Hematopoietic multipotent progenitor cell treated with erythropoietin and hydrocortisone succinate and interleukin-3 and kit ligand, for 8 days (in vitro differentiated cells): ENCODE results near the gene TTC39A.

Experiments
- DNase-seq: peaks from one replicate; pipeline ENCODE4 v3.0.0-alpha.2; 2015

TTC39A gene

GRCh38 chr1:51313961-51314777, 16.2 kb downstream of the TTC39A start:
- no peak for DNase-seq

GRCh38 chr1:51313268-51313852, 17.0 kb downstream of the TTC39A start:
- DNase-seq, result no peak

- no peak for DNase-seq
Measured at GRCh38 chr1:51312718-51313117, 17.6 kb downstream of the TTC39A start.

- no peak for DNase-seq
Measured at GRCh38 chr1:51311826-51312225, 18.5 kb downstream of the TTC39A start.

GRCh38 chr1:51310871-51311613, 19.3 kb downstream of the TTC39A start:
- DNase-seq, result no peak

- no peak for DNase-seq
Measured at GRCh38 chr1:51309291-51309690, 21.1 kb downstream of the TTC39A start.

- no peak for DNase-seq
Measured at GRCh38 chr1:51308636-51309035, 21.7 kb downstream of the TTC39A start.

GRCh38 chr1:51306950-51307349, 23.4 kb downstream of the TTC39A start:
- DNase-seq, result no peak

- no peak for DNase-seq
Measured at GRCh38 chr1:51305371-51305823, 25.0 kb downstream of the TTC39A start.

GRCh38 chr1:51304360-51304759, 26.0 kb downstream of the TTC39A start:
- no peak for DNase-seq

- peak; percentile 75 for DNase-seq
Measured at GRCh38 chr1:51303751-51304251, 26.6 kb downstream of the TTC39A start.

GRCh38 chr1:51303315-51303714, 27.0 kb downstream of the TTC39A start:
- DNase-seq, result no peak

- DNase-seq, result no peak
Measured at GRCh38 chr1:51302746-51303145, 27.6 kb downstream of the TTC39A start.

GRCh38 chr1:51302270-51302669, 28.1 kb downstream of the TTC39A start:
- no peak for DNase-seq

- DNase-seq, result no peak
Measured at GRCh38 chr1:51301844-51302162, 28.6 kb downstream of the TTC39A start.

GRCh38 chr1:51301152-51301843, 29.1 kb downstream of the TTC39A start:
- no peak for DNase-seq

GRCh38 chr1:51299981-51300670, 30.2 kb downstream of the TTC39A start:
- peak; percentile 84 for DNase-seq

- peak; percentile 86 for DNase-seq
Measured at GRCh38 chr1:51299185-51299885, 31.0 kb downstream of the TTC39A start.

GRCh38 chr1:51298322-51298705, 32.0 kb downstream of the TTC39A start:
- DNase-seq, result no peak

GRCh38 chr1:51297401-51298321, 32.7 kb downstream of the TTC39A start:
- no peak for DNase-seq
